GDM1 (cell line): ENCODE results near the gene CENPVL3.
"Not testable (repeated sequence)": the region's sequence is repeated elsewhere in the genome, so short reads cannot be mapped to it uniquely, and the experiment has no call there.

ENCODE experiments used
- DNase-seq: peaks from one replicate; lab custom pipeline; 2025; lab: John Stamatoyannopoulos, UW

The CENPVL3 gene

GRCh38 chrX:51618241-51619155 is at the start of gene CENPVL3:
Gene CENPVL3, minus strand, starts transcription at chrX:51618912. Its CDS starts 39 bp downstream, at chrX:51618873.
- DNase-seq: not testable (repeated sequence)

GRCh38 chrX:51665981-51666380 is 47.3 kb upstream of the CENPVL3 start:
- DNase-seq: no peak

DNA sequence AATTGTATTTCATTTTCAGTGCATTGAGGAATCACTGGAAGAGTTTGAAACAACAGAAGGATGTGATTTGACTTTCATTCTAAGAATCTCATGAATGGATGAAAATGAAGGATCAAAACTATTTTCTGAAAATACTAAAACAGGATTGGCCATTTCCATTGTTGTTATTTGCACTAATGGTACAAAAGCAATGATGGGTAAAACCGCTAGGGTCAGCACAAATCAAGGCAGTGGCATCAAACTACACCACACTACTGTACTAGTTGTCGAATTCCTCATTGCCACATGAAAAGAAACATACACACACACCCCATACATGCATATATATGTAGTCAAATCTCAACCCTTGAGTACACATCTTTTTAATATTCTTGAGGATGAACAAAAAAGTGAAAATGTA is 24.7 kb upstream of the CENPVL3 start:
- DNase-seq: no peak

- DNase-seq: peak; percentile 1
These were observed 22.8 kb upstream of the CENPVL3 start for GRCh38 chrX:51641421-51642021.

- not testable (repeated sequence) for DNase-seq
These were observed 17.8 kb upstream of the CENPVL3 start for GRCh38 chrX:51636511-51636910.

- DNase-seq: no peak
These were observed 4.2 kb downstream of the CENPVL3 start for GRCh38 chrX:51614353-51615012.

- DNase-seq: no peak
These were observed 9.9 kb downstream of the CENPVL3 start for GRCh38 chrX:51608766-51609165.

DNA sequence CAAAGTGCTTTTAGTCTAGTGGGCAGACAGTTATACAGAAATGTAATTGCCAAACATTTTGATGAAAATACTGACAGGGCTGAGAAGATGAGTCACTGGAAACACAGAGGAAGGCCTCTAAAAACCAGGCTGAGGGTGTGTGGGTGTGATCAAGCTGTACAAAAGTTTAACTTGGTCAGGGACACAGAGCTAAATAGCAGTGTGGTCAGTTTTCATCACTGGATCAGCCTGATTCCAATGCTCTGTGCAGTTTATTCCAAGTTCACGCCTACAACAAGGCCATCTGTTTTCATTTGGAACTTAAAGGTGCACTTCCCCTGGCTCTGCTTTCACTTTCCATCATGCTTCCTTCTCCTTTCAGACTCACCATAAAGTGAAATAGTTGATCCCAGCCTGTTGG is 10.6 kb downstream of the CENPVL3 start:
- DNase-seq: no peak

DNA sequence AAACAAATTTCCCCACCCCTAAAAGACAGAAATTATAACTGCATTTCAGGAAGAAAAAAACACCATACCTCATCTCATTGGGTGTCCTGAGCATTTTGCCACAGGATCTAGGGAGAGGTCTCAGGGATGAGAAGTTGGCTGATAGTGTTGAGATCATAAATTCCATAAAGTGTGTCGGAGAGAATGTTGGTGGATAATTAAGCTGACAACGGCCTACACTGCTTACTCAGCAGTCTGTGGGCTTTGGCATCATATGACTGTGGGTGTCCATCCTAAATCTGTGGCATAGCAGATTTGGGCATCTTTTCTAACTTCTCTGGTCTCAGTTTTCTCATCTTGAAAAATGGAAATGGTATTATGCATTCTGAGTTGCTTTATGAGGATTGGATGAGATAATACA is 12.3 kb downstream of the CENPVL3 start:
- DNase-seq: no peak

GRCh38 chrX:51598899-51599298 is 19.8 kb downstream of the CENPVL3 start:
- DNase-seq: no peak

DNA sequence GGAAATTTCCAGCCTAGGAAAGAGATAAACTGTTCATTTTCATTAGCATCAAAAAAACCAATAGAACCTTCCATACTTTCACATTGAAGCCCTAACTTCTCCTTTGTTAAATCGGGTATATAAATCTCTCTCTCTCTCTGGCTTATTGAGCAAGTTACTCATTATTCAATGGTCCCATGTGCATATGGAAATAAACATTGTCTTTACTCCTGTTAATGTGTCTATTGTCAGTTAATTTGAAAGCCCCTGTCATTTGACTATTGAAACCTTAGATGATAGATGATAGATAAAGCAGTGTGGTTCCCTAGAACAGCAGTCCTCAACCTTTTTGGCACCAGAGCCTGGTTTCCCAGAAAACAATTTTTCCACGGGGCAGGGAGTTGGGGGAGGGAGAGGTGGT is 46.8 kb downstream of the CENPVL3 start:
- DNase-seq: no peak

DNA sequence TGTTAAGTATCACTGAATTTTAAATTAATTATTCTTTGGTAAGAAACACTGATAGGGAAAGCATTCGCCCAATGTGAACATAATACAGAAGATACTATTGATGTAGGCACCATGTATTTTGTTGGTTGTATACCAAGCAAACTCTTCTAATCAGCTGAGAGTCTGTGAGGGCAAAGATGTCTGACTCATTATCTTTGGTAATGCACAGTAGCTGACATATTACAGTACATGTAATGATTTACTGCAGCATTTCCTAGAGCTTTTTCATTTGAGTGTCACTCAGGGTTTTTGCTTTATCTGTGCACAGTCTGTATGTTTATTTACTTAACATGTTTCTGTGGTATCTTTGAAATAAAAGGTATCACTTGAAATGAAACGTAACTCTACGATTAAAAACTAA is 49.2 kb downstream of the CENPVL3 start:
- DNase-seq: no peak

DNA sequence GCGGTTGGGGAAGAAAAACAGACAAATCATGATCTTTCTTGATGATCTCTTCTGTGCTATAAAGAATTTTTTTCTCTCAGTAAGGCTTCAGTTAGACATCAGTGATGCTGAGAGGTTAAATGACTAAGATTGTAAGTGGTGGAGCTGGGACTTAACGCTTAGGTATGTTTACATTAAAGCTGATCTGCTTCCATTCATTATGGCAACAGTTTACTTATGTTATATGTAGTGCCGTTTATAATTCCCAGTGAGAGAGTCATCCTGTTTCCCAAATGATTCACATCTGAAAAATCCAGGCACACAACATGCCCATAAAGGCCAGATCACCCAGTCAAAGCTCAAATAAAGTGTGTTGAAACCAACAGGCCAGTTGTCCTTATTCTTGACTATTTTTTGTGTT is 50.1 kb downstream of the CENPVL3 start:
- no peak for DNase-seq
